HG03342 (cell line): Measurements from ENCODE around the gene LARP4B.

Experiments used
- ATAC-seq: cut with Tn5 transposase; IDR thresholded peaks from one replicate; pipeline ENCODE4 v1.9.1; 2021; ENCODE audit warnings: mild to moderate bottlenecking, moderate library complexity; ENCODE audit not compliant: unreplicated experiment

LARP4B gene

GRCh38 chr10:790821-791551 is 140.5 kb downstream of the LARP4B start:
- no peak for ATAC-seq

GRCh38 chr10:789831-790701 is 141.4 kb downstream of the LARP4B start:
- no peak for ATAC-seq

GRCh38 chr10:788796-789748 is 142.4 kb downstream of the LARP4B start:
- ATAC-seq: no peak

- no peak for ATAC-seq
These were observed 143.4 kb downstream of the LARP4B start for GRCh38 chr10:787933-788651.

DNA sequence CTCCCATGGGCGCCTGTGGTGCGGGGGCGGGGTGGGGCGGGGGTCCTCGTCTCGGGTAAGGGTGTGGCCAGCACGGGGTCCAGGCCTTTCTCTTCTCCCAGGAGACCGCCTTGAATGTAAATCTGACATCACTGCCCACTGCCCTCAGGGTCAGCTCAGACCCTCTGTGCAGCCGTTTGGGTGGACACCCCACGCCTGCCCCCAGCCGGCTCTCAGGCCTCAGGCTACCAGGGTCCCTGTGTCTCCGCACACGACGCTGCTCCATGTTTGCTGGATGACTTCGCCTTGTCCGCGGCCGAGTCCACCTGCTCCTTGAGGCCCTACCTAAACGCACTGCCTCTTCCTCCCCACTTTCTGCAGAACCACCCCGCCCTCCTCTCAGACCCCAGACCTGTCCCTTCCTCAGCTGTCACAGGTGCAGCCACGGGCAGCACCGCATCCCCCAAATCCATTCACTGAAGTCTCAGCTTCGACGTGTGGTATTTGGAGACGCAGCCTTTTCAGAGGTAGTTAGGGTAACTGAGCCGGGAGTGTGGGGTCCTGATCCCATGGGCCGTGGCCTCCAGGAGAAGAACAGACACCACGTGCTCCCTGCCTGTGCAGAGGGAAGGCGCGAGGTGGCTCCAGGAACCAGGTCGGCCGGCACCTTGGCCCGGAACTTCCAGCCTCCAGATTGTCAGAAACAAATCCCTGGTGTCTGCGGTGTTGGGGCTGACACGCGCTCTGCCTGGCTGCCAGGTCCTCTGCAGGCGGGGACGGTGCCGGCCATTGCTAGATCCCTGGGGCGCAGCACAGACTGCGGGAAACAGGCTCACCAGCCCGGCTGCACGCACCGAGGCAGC is 144.7 kb downstream of the LARP4B start:
- no peak for ATAC-seq

GRCh38 chr10:785861-786214 is 145.7 kb downstream of the LARP4B start:
- ATAC-seq: no peak

DNA sequence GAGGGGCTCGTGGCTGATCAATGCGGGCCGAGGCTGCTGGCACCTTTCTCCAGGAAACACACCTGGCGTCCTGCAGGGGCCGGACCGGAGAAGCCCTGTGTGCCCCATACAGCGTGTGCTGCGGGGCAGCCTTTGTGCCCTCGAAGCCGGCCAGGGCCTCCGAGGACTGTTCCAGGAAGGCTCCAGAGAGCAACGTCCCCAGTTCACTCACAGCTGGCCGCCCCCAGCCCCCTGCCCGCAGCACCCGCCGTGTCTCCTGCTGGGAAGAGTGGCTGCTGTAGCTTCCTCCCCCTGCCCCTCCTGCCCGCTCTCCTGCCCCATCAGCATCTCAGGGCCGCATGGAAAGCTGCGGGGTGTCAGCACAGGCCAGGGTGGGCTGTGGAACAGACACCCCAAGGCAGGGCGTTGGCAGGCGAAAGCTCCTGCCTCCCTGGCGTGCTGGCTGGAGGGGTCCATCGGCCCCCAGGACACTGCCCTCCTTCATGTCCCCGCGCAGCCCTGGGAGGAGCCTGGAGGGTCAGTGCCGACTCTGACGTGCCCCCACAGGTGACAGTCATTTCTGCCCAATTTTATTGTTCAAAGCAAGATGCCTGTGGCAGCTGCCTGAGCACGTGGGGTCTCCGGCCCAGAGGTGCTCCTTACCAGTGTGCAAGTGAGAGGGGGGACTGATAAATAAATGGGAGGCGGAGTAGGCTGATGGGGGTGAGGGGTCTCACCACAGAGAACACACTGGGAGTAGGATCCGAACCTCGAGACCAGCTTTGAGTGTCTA is 146.2 kb downstream of the LARP4B start:
- ATAC-seq: no peak

DNA sequence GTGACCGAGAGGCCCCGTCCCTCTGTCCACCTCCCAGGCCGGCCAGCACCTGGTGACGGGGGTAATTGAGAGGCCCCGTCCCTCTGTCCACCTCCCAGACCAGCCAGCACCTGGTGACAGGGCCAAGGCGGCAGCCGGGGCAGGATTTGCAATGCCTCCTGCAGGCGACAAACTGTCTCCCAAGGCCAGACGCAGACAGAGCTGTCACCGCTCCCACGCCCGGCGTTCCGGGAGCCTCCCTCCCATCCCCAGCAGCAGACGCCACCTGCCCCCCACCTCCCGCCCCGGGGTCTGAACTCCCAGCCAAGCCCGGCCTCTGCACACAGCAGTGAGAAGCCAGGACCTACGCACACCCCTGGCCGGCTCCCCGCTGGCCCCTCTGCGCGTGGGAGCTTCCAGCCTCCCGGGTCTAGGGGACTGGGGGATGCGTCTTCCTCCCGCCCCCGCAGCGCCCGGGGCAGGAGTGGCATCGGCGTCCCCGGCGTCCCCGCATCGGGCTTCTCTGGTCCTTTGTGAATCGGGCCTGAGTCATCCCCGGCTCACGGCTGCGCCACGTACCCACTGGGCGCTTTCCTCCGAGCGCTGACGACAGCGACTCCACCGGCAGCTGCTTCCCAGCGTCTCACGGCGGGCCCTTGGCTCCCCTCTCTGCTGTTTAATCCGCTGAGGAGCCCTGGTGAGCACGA is 147.0 kb downstream of the LARP4B start:
- ATAC-seq: no peak

GRCh38 chr10:782751-783648 is 148.5 kb downstream of the LARP4B start:
- ATAC-seq: no peak

GRCh38 chr10:780536-781524 is 150.7 kb downstream of the LARP4B start:
- no peak for ATAC-seq

DNA sequence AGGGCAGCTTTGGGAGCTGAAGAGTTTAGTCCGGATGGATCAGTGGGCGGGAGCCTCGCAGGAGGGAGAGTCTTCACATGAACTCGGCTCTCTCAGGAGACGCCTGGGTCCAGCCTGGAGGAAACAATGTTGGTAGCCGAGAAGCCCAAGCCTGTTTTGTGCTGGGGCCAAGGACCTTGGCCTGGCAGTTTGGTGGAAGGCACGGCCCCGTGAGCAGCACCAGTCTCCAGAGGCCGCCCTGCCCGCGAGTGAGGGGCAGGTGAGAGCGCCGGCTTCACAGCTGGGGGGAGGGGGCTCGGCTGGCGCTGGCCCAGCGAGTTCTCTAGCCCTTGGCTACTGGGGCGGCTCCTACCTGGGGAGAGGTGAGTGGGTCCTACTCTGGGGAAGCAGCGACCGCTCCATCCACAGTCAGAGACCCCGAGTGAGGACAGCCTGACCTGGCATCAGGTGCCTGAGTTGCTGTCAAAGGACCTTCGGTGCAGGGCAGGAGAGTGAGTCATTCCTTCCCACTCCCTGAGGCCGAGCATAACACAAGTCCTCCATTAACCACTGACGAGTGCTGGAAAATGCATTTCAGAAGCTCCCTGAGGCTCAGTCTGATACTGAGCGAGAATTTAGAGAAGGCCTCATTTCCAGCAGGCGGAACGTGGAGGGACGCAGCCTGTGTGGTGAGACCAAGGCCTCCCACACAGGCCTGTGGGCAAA is 152.7 kb downstream of the LARP4B start:
- no peak for ATAC-seq

DNA sequence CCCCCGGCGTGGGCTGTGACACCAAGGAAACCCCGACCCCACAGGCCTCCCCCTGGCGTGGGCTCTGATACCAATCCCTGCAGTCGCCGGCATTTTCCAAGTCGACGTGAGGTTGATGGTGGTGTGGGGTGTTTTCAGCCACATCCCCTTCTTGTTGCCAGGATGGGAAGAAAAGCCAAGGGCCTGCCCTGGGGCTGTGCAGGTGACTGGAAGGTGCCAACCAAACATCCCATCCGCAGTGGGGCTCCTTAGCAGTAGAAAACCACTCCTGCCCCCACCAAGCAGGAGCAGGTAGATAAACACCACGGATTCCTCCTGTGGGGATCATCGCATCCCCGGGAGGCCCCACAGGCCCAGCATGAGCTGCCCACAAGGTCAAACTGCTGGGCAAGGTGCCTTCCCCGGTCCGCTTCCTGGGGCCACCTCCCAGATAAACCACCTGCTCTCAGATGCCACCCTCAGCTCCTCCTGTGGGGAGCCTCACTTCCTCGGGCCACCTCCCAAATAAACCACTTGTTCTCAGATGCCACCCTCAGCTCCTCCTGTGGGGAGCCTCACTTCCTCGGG is 153.5 kb downstream of the LARP4B start:
- no peak for ATAC-seq

DNA sequence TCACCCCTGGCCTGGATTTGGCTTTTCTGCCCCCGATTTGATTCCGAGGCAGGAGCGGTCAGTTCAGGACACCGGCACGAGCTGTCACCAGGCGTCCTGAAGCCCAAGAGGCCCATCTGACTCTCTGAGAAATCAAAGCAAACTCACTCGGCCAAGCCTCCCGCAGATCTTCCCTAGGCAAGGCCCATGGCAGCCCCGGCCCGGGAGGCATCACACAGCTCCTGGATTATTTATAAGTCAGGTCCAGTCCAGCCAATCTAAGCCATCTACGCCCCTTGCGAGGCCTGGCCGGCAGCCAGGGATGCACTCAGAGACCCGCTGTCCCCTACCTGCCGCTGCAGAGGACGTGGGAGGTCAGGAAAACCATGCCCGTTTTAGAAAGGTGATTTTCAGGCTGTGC is 154.7 kb downstream of the LARP4B start:
- no peak for ATAC-seq

DNA sequence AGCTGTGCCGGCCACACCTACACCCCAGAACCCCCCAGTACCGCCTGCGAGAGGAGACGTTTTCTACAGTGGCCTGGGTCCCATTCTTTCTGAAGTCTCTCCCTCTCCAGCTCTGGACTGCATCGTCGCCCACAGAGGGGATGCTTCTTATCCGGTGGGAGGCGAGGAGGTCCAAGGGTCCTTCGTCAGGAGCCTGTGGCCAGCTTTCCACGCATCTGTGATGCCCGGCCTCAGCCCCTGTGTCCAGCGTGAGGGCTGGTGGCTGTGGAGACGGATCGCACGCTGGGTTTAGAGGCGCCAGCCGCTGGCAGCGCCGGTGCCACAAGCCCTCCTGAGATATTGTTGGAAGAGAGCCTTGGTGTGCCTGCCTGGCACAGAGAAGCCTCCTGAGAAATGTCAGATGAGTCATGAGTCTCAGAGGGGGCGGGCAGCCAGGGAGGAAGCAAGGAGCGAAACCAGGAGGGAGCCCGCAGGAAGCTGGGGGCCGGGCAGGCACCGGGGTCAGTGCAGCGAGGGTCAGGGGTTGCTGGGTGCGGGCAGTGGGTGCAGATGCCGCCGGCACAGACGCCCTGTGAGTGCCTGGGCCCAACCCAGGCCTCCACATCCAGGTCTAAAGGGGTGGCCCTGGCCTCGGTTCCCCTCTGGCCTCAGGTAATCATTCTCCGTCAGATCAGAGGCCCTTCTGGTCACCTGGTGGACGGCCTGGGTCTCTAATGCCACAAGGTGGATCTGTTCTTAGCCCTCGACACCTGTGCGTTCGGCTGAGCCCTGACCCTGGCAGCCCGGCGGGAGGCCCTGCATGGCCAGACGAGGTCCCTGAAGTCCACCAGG is 156.0 kb downstream of the LARP4B start:
- no peak for ATAC-seq
